Stomach (tissue), 4 donors: ENCODE data around the gene TGIF1.

Source experiments
- POLR2A ChIP-seq, 4 donors: fragments of 450-650 bp; IDR thresholded peaks; one replicate each; pipeline ENCODE4 v1.6.1; 2016; ENCODE audit warnings: antibody characterized with exemption in 4 of 4, control low read depth in 2 of 4, mild to moderate bottlenecking in 1 of 4, moderate library complexity in 1 of 4
- POLR2AphosphoS5 ChIP-seq, 3 donors: sonication (generic); formaldehyde crosslinking; IDR thresholded peaks; one replicate each; pipeline ENCODE4 v1.6.1; 2016; ENCODE audit warnings: antibody characterized with exemption in 3 of 3
- TF ChIP-seq, protein P1 (sequence below), 7 experiments: fragments of 450-650 bp in 4 of 7; fragments of 200-600 bp in 3 of 7; sonication (generic) in 3 of 7; IDR thresholded peaks; one replicate each; pipeline ENCODE4 v1.5.1; 2016 to 2019; ENCODE audit warnings: antibody characterized with exemption in 7 of 7, control low read depth in 2 of 7, mild to moderate bottlenecking in 1 of 7

DNA sequence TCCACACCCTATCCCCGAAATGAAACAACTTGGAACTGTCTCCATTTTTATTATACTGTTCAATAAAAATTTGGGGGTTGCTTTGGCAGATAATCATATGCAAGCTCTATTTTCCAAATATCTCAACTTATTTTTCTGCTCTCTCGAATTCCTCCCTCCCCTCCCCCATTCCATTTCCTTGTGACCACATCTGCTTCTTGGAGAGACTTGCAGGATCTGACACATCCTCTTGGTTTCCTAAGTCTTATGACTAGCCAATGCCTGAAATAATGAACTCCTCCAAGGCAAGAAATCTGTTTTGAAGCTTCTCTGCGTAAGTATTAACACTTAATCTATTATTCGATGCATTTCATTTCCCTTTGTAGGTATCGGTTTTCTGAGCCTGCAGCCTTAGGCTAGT is 16.1 kb downstream of the TGIF1 start:
- TF ChIP-seq, protein P1, sequence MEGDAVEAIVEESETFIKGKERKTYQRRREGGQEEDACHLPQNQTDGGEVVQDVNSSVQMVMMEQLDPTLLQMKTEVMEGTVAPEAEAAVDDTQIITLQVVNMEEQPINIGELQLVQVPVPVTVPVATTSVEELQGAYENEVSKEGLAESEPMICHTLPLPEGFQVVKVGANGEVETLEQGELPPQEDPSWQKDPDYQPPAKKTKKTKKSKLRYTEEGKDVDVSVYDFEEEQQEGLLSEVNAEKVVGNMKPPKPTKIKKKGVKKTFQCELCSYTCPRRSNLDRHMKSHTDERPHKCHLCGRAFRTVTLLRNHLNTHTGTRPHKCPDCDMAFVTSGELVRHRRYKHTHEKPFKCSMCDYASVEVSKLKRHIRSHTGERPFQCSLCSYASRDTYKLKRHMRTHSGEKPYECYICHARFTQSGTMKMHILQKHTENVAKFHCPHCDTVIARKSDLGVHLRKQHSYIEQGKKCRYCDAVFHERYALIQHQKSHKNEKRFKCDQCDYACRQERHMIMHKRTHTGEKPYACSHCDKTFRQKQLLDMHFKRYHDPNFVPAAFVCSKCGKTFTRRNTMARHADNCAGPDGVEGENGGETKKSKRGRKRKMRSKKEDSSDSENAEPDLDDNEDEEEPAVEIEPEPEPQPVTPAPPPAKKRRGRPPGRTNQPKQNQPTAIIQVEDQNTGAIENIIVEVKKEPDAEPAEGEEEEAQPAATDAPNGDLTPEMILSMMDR (IDR thresholded peaks at IDR 0.05): no peak
- TF ChIP-seq POLR2AphosphoS5 (IDR thresholded peaks at IDR 0.05) (no peak), POLR2A (IDR thresholded peaks at IDR 0.05) (no peak)
